Measurements from ENCODE around the gene PRKAR1B. TPM values are rescaled to one million over a fixed set of nuclear protein-coding genes. Genes with fewer than 3 reads are reported as not detected.

Gene PRKAR1B
- 59.9 and 66.4 TPM in 2 replicates for total RNA-seq

GRCh38 chr7:727104-727805, at the start of gene PRKAR1B:
PRKAR1B (minus strand) TSS chr7:727281; CDS start chr7:711505, 15,776 bp downstream.

DNA sequence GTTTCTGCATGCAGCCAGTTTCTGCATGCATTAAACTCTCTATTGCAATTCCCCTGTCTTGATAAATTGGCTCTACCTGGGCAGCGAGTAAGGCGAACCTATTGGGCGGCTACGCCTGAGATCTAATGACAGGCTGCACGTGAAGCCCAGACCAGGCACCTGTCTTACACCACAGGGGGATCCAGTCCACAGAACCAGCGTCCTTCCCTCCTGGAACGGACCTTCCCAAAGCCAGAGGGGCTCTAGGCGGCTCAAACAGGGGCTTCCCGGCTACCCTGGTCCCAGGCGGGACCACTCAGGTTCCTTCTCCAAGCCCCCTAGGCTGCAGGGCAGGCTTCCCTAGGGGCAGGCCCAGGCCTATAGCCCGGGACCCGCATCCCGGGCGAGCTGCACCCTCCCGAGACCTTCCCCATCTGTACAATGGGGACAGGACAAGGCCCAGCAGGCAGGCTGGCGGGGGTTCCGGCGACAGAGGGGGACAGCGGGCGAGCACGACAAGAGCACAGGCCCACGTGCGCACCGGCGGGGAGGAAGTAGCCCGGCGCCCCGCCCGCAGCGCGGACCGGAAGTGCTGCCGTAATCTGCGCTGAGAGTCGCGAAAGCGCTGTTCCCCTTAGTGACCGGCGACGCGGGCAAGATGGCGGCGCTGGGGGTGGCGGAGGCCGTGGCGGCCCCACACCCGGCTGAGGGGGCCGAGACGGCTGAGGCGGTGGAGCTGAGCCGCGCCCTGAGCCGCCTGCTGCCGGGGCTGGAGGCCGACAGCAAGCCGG, 812 bp downstream of the PRKAR1B start, which contains the start of gene DNAAF5:
DNAAF5 (plus strand) TSS at position 616 of the 770 bp plus-strand sequence; CDS start at position 638, 22 bp downstream.

DNA sequence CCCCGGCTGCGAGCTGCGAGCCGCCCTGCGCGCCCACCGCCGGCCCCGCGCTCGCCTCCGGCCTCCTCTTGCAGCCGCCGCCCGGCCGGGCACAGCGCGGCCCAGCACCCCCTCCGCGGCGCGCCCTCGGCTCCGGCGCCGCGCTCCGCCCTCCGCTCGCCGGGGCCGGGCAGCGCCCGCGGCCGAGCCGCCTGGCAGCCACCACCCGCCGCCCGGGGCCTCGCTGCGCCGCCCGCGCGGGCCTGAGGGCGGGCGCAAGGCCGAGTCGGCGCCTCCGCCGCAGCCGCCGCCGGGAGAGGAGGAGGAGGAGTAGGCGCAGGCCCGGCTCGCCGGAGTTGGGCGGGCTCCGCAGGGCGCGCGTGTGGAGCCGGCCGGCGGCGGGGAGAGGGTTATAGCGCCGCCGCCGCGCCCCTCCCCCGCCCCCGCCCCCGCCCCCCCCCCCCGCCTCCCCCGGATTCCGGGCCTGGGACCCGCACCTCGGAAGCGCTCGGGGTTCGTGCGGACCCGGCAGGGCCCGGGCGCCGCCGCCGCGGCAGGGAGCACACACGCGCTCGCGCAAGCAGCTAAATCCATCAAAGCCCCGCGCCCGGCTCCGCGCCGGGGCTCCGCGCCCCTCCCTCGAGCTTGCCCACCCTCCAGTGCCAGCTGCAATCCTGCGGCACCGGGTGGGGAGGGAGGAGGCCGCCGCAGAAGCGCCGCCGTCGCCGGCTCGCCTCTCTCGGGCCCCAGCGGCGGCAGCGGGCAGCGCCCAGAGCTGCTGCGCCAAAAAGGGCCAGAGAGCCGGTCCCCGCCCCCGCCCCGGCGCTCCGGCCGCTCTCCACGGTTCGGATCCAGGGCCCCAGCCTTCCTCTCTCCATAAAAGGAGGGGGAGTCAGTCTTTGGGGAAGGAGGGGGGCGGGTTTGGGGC, 207.3 kb downstream of the PRKAR1B start, which contains the start of gene PDGFA:
PDGFA (minus strand) TSS at position 363 of the 907 bp plus-strand sequence. CDS start 845 bp downstream, outside the sequence.

Other genes with a start within 250 kb of the PRKAR1B start
- 49.2 and 97.9 TPM in 2 replicates for gene PDGFA, start 207.4 kb downstream of the PRKAR1B start, total RNA-seq
- 9.6 and 14.3 TPM in 2 replicates for gene DNAAF5, start 582 bp downstream of the PRKAR1B start, total RNA-seq
- 171 and 175 TPM in 2 replicates for gene SUN1, start 105.2 kb upstream of the PRKAR1B start, total RNA-seq
- gene GET4, start 149.3 kb upstream of the PRKAR1B start, total RNA-seq, result 30.0 and 35.3 TPM in 2 replicates
- 1.4 and 5.0 TPM in 2 replicates for gene ADAP1, start 227.4 kb upstream of the PRKAR1B start, total RNA-seq
- gene COX19, start 248.3 kb upstream of the PRKAR1B start, total RNA-seq, result 6.3 and 6.8 TPM in 2 replicates